DMS153 (cell line): ENCODE results near the gene RASSF7.
"Not testable (repeated sequence)": the region's sequence is repeated elsewhere in the genome, so short reads cannot be mapped to it uniquely, and the experiment has no call there.

ENCODE experiments used
- DNase-seq: peaks from one replicate; lab custom pipeline; 2025; lab: John Stamatoyannopoulos, UW

The RASSF7 gene, protein sequence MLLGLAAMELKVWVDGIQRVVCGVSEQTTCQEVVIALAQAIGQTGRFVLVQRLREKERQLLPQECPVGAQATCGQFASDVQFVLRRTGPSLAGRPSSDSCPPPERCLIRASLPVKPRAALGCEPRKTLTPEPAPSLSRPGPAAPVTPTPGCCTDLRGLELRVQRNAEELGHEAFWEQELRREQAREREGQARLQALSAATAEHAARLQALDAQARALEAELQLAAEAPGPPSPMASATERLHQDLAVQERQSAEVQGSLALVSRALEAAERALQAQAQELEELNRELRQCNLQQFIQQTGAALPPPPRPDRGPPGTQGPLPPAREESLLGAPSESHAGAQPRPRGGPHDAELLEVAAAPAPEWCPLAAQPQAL

GRCh38 chr11:560305-561147, at the start of gene RASSF7, which contains the start of gene LMNTD2:
RASSF7 (plus strand) TSS chr11:560970; CDS start chr11:561769, 799 bp downstream.
LMNTD2 (minus strand) TSS chr11:560738; CDS start chr11:560716, 22 bp downstream.
- peak; percentile 76 for DNase-seq

- no peak for DNase-seq
Measured at GRCh38 chr11:512761-513595, 47.8 kb upstream of the RASSF7 start.

- DNase-seq, result no peak
Measured at GRCh38 chr11:514606-515005, 46.2 kb upstream of the RASSF7 start.

- DNase-seq, result no peak
Measured at GRCh38 chr11:515131-515530, 45.6 kb upstream of the RASSF7 start.

- DNase-seq, result no peak
Measured at GRCh38 chr11:516400-516799, 44.4 kb upstream of the RASSF7 start.

- not testable (repeated sequence) for DNase-seq
Measured at GRCh38 chr11:516918-517685, 43.7 kb upstream of the RASSF7 start.

DNA sequence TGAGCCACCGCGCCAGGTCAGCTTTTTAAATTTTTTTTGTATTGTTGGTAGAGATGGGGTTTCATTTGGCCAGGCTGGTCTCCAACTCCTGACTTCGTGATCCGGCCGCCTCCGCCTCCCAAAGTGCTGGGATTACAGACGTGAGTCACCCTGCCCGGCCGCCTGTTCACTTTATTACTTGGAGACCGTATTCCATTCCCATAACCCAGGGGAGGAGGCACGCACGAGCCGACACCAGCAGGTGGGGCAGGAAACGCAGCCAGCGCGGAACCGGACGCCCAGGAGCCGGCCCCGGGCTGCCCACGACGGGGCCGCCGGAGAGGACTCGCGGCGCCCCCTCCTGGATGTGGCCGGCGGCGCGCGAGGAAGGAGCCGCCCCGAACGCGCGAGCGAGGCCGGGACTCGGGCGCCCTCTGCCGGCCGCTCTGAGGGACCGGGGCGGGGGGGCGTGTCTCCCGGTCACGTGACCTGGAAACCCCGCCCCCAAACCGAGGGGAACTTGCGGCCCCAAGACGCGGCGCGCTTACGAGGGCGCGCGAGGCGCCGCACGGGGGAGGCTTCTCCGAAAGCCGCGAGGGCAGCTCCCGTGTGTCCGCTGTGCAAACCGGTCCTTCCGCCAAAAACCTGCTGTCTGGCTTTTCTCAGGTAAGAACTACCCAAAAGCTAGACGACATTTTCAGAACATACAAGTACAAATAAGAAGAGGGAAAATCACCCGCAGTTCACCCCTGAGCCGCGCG, 42.1 kb upstream of the RASSF7 start:
- peak; percentile 51 for DNase-seq

DNA sequence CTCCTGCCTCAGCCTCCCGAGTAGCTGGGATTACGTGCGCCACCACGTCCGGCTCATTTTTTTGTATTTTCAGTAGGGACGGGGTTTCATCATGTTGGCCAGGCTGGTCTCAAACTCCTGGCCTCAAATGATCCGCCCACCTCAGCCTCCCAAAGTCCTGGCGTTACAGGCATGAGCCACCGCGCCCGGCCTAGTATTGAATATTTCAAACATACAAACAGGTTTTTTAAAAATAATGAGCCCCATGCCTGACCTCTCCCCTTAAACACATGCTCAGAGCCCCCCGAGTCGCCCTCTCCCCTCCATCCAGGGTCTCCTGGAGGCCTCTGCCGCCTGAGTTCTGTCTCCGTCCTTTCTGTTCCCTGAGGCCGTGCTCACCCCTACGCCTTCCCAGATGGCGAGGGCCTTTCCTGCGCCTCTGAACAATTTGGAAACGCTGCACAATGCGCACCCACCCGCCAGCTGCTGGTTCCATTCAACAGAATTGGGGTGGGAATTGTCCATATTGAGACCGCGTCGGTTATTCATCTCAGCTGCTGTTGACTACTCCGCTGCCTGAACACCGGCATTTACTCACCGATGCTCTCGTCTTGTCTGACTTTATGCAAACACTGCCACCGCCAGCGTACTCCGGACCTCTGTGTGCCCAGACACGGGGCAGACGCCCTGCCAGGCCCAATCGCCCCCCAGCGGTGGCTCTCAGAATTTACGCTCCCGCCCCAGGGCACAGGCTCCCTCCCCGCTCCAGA, 40.2 kb upstream of the RASSF7 start:
- no peak for DNase-seq

GRCh38 chr11:521177-521688, 39.5 kb upstream of the RASSF7 start:
- no peak for DNase-seq

- DNase-seq, result no peak
Measured at GRCh38 chr11:526192-526591, 34.6 kb upstream of the RASSF7 start.

DNA sequence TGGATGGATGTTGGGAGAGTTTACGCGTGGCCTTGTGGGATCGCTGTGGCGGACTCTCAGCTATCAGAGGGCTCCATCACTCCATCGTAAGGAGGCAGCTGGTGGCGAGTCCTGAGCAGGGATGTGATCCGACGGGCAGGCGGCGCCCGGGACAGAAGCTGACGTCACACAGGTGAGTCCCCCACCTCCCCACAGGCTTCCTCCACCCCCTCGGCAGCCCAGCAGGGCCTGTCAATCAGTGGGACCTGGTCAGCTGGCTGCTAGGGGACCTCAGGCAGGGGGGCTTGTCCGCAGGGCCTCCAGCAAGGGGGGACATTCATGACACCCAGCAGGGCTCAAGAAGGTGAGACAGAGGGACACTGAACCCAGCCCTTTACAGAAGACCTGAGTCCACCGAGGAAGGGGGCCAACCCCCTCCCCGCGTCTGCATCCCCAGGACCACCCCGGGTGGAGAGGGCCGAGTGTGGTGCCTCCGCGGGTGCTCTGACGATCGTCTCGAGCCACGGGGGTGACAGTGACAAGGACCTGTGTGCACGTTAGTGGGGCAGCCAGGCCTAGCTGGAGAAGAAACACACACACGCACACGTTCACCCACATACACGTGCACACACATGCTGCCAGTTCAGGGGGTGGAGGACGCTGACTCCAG, 32.5 kb upstream of the RASSF7 start:
- DNase-seq, result no peak

DNA sequence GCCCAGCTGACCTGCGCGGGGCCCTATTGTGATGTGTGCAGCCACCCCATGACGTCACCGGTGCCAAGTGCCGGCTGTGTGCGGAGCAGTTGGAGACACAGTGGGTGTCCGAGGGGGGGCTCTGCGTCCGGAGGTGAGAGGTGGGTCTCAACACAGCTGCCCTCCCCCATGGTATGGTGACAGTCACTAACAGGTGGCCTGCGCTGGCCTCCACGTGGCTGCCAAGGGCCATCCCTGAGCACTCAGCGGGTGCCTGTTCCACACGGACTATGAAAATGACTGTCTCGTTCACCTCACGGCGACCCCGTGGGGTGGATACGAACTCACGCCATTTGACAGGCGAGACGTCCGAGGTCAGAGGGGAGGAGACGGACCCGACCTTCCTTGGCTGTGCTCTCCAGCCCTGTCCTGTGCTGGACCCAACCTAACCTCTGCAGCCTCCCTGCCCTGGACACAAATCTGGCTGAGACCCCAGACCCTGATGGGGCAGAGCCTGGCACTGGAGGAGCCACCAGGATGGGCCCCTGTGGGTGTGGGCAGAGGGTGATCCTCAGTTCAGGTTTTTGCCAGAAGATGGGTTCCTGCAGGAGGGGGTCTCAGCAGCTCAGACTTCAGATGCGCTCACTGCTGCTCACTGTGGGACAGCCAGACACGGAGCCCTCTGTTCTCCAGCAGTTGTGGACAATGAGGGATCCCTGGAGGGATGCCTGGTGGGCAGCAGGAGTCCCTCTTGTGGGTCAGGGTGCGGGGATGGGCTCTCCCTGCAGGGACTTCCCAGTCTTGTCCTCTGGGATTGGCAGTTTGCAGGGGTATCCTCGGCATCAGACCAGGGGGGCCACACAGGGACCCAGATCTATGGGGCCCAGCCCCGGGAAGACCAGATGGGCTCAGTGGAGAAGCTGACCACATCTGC, 31.7 kb upstream of the RASSF7 start:
- DNase-seq, result no peak

DNA sequence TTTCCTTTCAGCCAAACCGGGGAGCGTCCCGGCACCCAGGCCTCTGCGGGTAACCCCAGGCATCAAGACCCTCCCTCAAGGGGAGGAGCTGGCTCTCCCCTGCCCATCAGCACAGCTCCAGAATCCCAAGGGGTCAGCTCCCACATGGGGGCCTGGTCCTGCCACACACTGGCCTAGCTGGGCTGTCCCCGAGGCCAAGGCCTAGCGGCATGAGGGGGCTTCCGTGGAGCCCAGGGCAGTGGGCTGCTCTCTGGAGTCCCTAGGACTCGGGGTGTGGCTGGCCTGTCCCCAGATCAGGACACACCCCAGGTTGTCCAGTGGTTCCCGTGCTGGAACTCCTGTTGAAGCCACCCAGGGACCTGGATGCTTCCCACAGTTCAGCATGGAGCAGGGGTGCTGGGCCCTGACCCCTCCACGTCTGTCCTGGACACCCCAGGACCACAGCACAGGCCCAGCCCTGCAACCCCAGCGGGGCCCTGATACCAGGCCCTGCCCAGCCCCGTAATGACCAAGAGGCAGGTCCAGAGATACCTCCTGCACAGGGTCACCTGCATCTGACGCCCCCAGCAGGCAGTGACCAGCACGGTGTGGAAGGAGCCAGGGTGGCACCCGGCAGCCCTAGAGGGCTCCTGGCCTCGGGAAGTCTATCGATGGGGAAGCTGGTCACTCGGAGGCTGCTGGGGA, 30.9 kb upstream of the RASSF7 start:
- no peak for DNase-seq

DNA sequence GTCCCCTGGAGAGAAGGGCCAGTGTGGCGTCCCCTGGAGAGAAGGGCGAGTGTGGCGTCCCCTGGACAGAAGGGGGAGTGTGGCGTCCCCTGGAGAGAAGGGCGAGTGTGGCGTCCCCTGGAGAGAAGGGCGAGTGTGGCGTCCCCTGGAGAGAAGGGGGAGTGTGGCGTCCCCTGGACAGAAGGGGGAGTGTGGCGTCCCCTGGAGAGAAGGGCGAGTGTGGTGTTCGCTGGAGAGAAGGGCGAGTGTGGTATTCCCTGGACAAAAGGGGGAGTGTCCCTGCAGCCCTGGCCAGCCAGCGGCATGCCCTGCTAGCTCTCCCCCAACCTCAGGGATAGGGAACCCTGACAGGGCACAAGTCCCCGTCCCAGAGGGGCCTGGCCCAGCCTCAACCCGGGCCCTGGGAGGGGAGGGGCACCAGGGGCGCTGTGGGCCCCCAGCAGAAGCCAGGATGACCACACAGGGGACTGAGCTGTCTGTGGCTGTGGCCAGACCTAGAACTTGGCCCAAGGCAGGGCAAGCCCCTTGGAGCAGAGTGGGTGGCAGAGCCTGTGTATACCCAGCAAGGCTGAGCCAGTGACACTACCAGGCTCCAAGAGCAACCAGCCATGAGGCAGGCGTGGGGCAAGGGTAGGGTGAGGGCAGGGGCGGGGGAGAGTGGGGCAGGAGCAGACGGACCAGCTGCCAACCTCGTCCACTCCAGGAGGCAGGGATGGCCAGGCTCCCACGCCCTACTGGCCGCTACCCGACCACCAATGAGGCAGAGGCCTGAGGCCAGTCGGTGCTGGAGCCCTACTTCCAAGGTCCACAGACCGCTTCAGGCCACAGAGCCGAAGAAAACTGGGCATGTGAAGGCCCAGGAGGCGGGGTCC, 29.6 kb upstream of the RASSF7 start:
- DNase-seq, result no peak

DNA sequence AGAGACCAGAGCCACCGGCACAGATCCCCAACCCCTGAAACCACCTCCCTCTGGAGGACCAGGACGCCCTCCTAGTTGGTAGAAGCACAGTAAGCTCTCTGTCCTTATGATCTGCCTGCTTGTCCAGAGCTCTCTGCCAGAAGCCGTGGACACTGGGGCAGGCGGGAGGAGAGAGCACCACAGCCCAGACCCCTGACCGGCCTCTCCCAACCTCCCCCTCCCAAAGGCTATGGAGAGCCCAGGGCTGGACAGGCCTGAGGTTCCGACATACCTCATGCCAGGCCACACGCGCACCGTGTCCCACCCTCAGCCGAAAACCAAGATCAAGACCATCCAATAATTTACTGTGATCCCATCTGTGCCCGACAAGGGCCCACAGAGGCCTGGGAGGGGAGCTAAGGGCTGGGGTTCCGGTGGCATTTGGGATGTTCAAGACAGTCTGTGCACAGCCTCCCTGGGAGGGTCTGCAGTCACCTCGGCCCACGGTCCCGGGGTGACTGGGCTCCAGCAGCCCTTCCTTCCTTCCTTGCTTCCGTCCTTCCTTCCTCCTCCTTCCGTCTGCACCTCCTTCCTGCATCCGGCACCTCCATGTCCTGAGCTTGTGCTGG, 28.7 kb upstream of the RASSF7 start:
- no peak for DNase-seq

- no peak for DNase-seq
Measured at GRCh38 chr11:532527-532985, 28.2 kb upstream of the RASSF7 start.
